Nephron progenitor cell (in vitro differentiated cells): ENCODE results near the gene TMEM151B.

Experiments used
- DNase-seq: peaks from one replicate; pipeline ENCODE4 v3.0.0; 2021
- H3K27ac Mint-ChIP-seq: 2 replicates; pipeline ENCODE4 v1.8.0; 2021; ENCODE audit warnings: mild to moderate bottlenecking, moderate library complexity, mixed read lengths
- H3K27me3 Mint-ChIP-seq: 2 replicates; pipeline ENCODE4 v1.8.0; 2021; ENCODE audit warnings: mild to moderate bottlenecking, low read depth, mixed read lengths; ENCODE audit not compliant: poor library complexity
- H3K36me3 Mint-ChIP-seq: 2 replicates; pipeline ENCODE4 v1.8.0; 2021; ENCODE audit warnings: low read depth, mixed read lengths
- H3K4me1 Mint-ChIP-seq: 2 replicates; pipeline ENCODE4 v1.8.0; 2021; ENCODE audit warnings: mixed read lengths
- H3K4me3 Mint-ChIP-seq: 2 replicates; pipeline ENCODE4 v1.8.0; 2021; ENCODE audit warnings: mild to moderate bottlenecking, moderate library complexity, mixed read lengths
- H3K9me3 Mint-ChIP-seq: 2 replicates; pipeline ENCODE4 v1.8.0; 2021; ENCODE audit warnings: mild to moderate bottlenecking, moderate library complexity, mixed read lengths
- TF ChIP-seq, protein P1 (sequence below): fragments of 200-600 bp; sonication (generic); IDR thresholded peaks from 2 replicates; pipeline ENCODE4 v1.5.0; 2021; ENCODE audit warnings: antibody characterized with exemption

The TMEM151B gene

GRCh38 chr6:44243345-44243744 is 26.9 kb upstream of the TMEM151B start:
- H3K27ac Mint-ChIP-seq: no peak overlapping the region
- peaks cover 26% of the 10 kb centered on the region for H3K27me3 Mint-ChIP-seq
- H3K4me3 Mint-ChIP-seq: no peak overlapping the region
- DNase-seq: no peak
- peaks cover 2% of the 10 kb centered on the region for H3K36me3 Mint-ChIP-seq
- TF ChIP-seq, protein P1, sequence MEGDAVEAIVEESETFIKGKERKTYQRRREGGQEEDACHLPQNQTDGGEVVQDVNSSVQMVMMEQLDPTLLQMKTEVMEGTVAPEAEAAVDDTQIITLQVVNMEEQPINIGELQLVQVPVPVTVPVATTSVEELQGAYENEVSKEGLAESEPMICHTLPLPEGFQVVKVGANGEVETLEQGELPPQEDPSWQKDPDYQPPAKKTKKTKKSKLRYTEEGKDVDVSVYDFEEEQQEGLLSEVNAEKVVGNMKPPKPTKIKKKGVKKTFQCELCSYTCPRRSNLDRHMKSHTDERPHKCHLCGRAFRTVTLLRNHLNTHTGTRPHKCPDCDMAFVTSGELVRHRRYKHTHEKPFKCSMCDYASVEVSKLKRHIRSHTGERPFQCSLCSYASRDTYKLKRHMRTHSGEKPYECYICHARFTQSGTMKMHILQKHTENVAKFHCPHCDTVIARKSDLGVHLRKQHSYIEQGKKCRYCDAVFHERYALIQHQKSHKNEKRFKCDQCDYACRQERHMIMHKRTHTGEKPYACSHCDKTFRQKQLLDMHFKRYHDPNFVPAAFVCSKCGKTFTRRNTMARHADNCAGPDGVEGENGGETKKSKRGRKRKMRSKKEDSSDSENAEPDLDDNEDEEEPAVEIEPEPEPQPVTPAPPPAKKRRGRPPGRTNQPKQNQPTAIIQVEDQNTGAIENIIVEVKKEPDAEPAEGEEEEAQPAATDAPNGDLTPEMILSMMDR: no peak
- no peaks in the 10 kb centered on the region for H3K9me3 Mint-ChIP-seq
- H3K4me1 Mint-ChIP-seq: peaks cover 19% of the 10 kb centered on the region

- Mint-ChIP-seq H3K27me3 (peaks cover 7% of the 10 kb centered on the region), H3K9me3 (no peaks in the 10 kb centered on the region), H3K36me3 (peaks cover 23% of the 10 kb centered on the region), H3K27ac (no peak overlapping the region), H3K4me1 (peaks cover 36% of the 10 kb centered on the region), H3K4me3 (peak overlapping the region; percentile 98)
- no peak for DNase-seq
- TF ChIP-seq, protein P1: no peak
Measured at GRCh38 chr6:44245391-44245911, 24.8 kb upstream of the TMEM151B start.

DNA sequence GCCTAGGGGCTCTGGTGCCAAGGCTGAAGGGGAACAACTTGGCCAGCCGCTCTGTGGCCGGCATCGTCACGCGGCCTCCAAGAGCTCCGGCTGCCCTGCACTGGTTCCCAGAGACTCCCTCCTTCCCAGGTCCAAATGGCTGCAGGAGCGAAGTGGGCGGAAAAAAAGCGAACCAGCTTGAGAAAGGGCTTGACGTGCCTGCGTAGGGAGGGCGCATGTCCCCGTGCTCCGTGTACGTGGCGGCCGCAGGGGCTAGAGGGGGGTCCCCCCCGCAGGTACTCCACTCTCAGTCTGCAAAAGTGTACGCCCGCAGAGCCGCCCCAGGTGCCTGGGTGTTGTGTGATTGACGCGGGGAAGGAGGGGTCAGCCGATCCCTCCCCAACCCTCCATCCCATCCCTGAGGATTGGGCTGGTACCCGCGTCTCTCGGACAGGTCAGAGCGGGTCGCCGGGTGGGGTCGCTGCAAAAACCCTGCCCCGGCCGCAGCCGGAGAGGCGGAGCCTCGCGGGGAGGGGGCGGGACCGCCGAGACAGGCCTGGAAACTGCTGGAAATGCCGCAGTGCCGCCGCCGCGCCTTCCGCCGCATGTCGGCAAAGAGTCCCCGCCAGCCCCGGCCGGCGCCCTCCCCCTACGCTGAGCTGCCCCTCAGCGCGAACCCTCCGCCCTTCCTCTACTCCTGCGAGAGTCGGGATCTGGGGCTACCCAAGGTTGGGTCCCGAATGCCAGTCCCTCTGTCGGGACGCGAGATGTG is 24.2 kb upstream of the TMEM151B start:
- H3K4me3 Mint-ChIP-seq: peak overlapping the region; percentile 98
- no peaks in the 10 kb centered on the region for H3K9me3 Mint-ChIP-seq
- TF ChIP-seq, protein P1: peak; percentile 9
- H3K4me1 Mint-ChIP-seq: peaks cover 42% of the 10 kb centered on the region
- peaks cover 7% of the 10 kb centered on the region for H3K27me3 Mint-ChIP-seq
- peaks cover 30% of the 10 kb centered on the region for H3K36me3 Mint-ChIP-seq
- H3K27ac Mint-ChIP-seq: peak overlapping the region; percentile 98
- peak; percentile 97 for DNase-seq

DNA sequence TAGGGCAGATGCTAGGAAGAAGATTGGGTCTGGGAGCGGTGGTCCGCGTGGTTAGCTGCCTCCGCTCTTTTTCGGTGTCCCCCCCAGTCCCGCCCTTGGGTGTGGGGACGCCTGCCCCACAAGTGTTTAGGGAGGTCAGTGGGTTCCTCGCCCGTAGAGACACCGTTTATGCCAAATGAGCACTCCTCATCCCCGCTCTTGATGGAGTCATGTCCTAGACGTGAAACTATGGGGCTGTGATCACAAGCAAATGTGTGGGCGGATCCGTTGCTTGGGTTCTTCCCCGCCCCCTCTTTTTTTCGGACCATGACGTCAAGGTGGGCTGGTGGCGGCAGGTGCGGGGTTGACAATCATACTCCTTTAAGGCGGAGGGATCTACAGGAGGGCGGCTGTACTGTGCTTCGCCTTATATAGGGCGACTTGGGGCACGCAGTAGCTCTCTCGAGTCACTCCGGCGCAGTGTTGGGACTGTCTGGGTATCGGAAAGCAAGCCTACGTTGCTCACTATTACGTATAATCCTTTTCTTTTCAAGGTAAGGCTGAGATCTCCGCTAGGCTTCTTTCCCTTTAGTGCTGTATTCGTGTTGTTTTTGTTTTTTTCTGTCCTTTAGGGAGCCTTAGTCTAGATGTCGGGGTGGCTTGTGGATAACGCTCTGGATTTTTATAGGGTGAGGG is 23.4 kb upstream of the TMEM151B start, which contains the start of gene HSP90AB1:
TSS of gene HSP90AB1 (plus strand) at position 439 of the 675 bp plus-strand sequence. CDS start 1,529 bp downstream, outside the sequence.
- Mint-ChIP-seq H3K4me1 (peaks cover 47% of the 10 kb centered on the region), H3K27me3 (peaks cover 7% of the 10 kb centered on the region), H3K27ac (peak within 1 kb of the TSS; percentile 98), H3K4me3 (peak within 1 kb of the TSS; percentile 98), H3K36me3 (peaks cover 37% of the 10 kb centered on the region), H3K9me3 (no peaks in the 10 kb centered on the region)
- peak; percentile 90 for DNase-seq
- TF ChIP-seq, protein P1: no peak

DNA sequence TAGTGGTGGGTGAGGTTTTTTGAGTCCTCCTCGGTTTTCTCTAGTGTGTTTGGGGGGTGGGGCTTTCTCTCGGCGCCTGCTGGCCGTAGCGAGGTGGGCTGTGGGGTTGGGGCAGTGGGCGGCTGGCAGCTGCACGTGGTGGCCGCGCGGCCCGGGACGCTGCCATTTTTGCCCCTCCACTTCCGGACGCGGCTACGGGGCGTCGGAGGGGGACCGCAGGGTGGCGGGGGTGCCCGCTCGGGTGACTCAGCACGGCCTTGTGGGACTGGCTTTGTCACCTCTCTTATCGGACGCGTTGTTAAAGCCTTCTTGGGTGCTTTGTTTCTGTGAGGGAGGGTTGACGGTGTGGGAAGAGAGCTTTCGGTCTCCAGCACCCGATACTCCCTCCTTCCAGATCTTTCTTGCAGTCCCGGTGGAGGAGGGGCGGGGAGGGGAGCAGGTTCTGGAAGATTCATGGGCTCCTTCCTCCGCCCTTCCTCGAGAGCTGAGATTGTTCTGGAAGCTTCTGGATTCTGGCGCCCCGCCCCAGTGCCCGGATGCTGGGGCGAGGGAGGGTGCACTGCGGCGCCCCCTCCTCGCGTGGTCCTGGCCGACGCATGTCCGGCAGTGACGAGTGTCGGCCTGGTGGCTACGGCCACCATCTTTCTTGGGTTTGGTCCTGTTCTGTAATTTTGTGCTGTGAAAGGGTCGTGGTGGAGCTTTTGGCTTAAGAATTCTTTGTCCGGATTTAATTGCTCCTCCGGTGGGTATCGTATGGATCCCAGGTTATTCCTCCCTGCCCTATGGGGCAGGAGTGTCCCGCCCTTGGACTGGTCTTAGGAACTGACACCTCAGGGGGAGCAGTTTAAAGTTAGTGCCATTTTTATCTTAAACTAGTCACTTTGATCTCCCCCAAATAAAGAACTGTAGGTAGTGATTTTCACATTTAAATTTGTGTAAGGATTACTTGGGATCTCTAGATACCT is 22.6 kb upstream of the TMEM151B start:
- Mint-ChIP-seq H3K27me3 (peaks cover 8% of the 10 kb centered on the region), H3K4me3 (peak overlapping the region; percentile 98), H3K36me3 (peaks cover 45% of the 10 kb centered on the region), H3K27ac (peak overlapping the region; percentile 98), H3K4me1 (peaks cover 52% of the 10 kb centered on the region), H3K9me3 (no peaks in the 10 kb centered on the region)
- peak; percentile 64 for DNase-seq
- TF ChIP-seq, protein P1: no peak
